Nephron (organoid): ENCODE results near the gene GPR89A.

Source experiments
- H3K27ac Mint-ChIP-seq, 3 experiments: 2 replicates each; pipeline ENCODE4 v1.8.0; 2020; ENCODE audit warnings: mixed read lengths in 3 of 3, mild to moderate bottlenecking in 2 of 3, moderate library complexity in 1 of 3
- H3K27me3 Mint-ChIP-seq: 2 replicates; pipeline ENCODE4 v1.8.0; 2021; ENCODE audit warnings: low read depth, mild to moderate bottlenecking, moderate library complexity, mixed read lengths
- H3K36me3 Mint-ChIP-seq: 2 replicates; pipeline ENCODE4 v1.8.0; 2020; ENCODE audit warnings: low read depth, mixed read lengths
- H3K4me1 Mint-ChIP-seq: 2 replicates; pipeline ENCODE4 v1.8.0; 2020; ENCODE audit warnings: mixed read lengths
- H3K4me3 Mint-ChIP-seq, 3 experiments: 2 replicates each; pipeline ENCODE4 v1.8.0; 2020; ENCODE audit warnings: mild to moderate bottlenecking in 3 of 3, mixed read lengths in 3 of 3, moderate library complexity in 2 of 3
- H3K9me3 Mint-ChIP-seq: 2 replicates; pipeline ENCODE4 v1.8.0; 2020; ENCODE audit warnings: mixed read lengths
- CTCF ChIP-seq, 3 experiments: fragments of 200-600 bp; sonication (generic); IDR thresholded peaks; one replicate each; pipeline ENCODE4 v1.5.0; 2021; ENCODE audit warnings: antibody characterized with exemption in 3 of 3; ENCODE audit not compliant: unreplicated experiment in 3 of 3

The GPR89A gene

GRCh38 chr1:145696630-145696960 is 88.8 kb downstream of the GPR89A start:
- Mint-ChIP-seq H3K9me3 (no peaks in the 10 kb centered on the region), H3K4me3 (no peak overlapping the region), H3K36me3 (peaks cover 4% of the 10 kb centered on the region), H3K27ac (peak overlapping the region in 1 of 3 experiments; percentile 23), H3K4me1 (peaks cover 25% of the 10 kb centered on the region), H3K27me3 (peaks cover 16% of the 10 kb centered on the region)
- no peak for TF ChIP-seq CTCF (IDR thresholded peaks at IDR 0.05; ENCODE audit: unreplicated experiment in 3 of 3)

- Mint-ChIP-seq H3K4me1 (peaks cover 7% of the 10 kb centered on the region), H3K36me3 (no peaks in the 10 kb centered on the region)
Measured at GRCh38 chr1:145701306-145701862, 93.6 kb downstream of the GPR89A start.

GRCh38 chr1:145702052-145702451 is 94.3 kb downstream of the GPR89A start:
- H3K27ac Mint-ChIP-seq, result no peak overlapping the region
- H3K9me3 Mint-ChIP-seq, result no peaks in the 10 kb centered on the region
- H3K4me1 Mint-ChIP-seq, result peaks cover 8% of the 10 kb centered on the region
- H3K27me3 Mint-ChIP-seq, result peaks cover 9% of the 10 kb centered on the region
- no peaks in the 10 kb centered on the region for H3K36me3 Mint-ChIP-seq
- no peak overlapping the region for H3K4me3 Mint-ChIP-seq
- no peak for TF ChIP-seq CTCF (IDR thresholded peaks at IDR 0.05; ENCODE audit: unreplicated experiment in 3 of 3)

More at GRCh38 chr1:145701306-145701862, 93.6 kb downstream of the GPR89A start:
- Mint-ChIP-seq H3K9me3 (no peaks in the 10 kb centered on the region), H3K4me3 (no peak overlapping the region), H3K27me3 (peaks cover 4% of the 10 kb centered on the region), H3K27ac (peak overlapping the region in 1 of 3 experiments; percentile 43)
- no peak for TF ChIP-seq CTCF (IDR thresholded peaks at IDR 0.05; ENCODE audit: unreplicated experiment in 3 of 3)

- H3K36me3 Mint-ChIP-seq, result no peaks in the 10 kb centered on the region
- TF ChIP-seq CTCF (IDR thresholded peaks at IDR 0.05; ENCODE audit: unreplicated experiment in 3 of 3), result no peak
- H3K27me3 Mint-ChIP-seq, result peaks cover 10% of the 10 kb centered on the region
- no peak overlapping the region for H3K4me3 Mint-ChIP-seq
- H3K9me3 Mint-ChIP-seq, result no peaks in the 10 kb centered on the region
- H3K27ac Mint-ChIP-seq, result no peak overlapping the region
- peaks cover 9% of the 10 kb centered on the region for H3K4me1 Mint-ChIP-seq
Measured at GRCh38 chr1:145702826-145703225, 95.0 kb downstream of the GPR89A start.

- peaks cover 9% of the 10 kb centered on the region for H3K27me3 Mint-ChIP-seq
- peak overlapping the region; percentile 37 to 84 (median 40) for H3K4me3 Mint-ChIP-seq
- no peak for TF ChIP-seq CTCF (IDR thresholded peaks at IDR 0.05; ENCODE audit: unreplicated experiment in 3 of 3)
- no peaks in the 10 kb centered on the region for H3K9me3 Mint-ChIP-seq
- H3K36me3 Mint-ChIP-seq, result no peaks in the 10 kb centered on the region
- peak overlapping the region in 2 of 3 experiments; percentile 81 to 82 for H3K27ac Mint-ChIP-seq
- H3K4me1 Mint-ChIP-seq, result peaks cover 15% of the 10 kb centered on the region
Measured at GRCh38 chr1:145705622-145706021, 97.8 kb downstream of the GPR89A start.

- H3K36me3 Mint-ChIP-seq, result no peaks in the 10 kb centered on the region
- peaks cover 19% of the 10 kb centered on the region for H3K4me1 Mint-ChIP-seq
- peak overlapping the region; percentile 53 to 84 (median 80) for H3K4me3 Mint-ChIP-seq
- TF ChIP-seq CTCF (IDR thresholded peaks at IDR 0.05; ENCODE audit: unreplicated experiment in 3 of 3), result no peak
- no peaks in the 10 kb centered on the region for H3K9me3 Mint-ChIP-seq
- peaks cover 9% of the 10 kb centered on the region for H3K27me3 Mint-ChIP-seq
- peak overlapping the region; percentile 56 to 90 (median 59) for H3K27ac Mint-ChIP-seq
Measured at GRCh38 chr1:145706086-145706664, 98.4 kb downstream of the GPR89A start.
